Endothelial cell (in vitro differentiated cells): ENCODE data around the gene ZFAND3. TPM values are rescaled to one million over a fixed set of nuclear protein-coding genes. Genes with fewer than 3 reads are reported as not detected.

Experiments used
- DNase-seq: peaks from one replicate; pipeline ENCODE4 v3.0.0; 2021; ENCODE audit warnings: low spot score
- H3K27ac Mint-ChIP-seq: one replicate; pipeline ENCODE4 v1.8.0; 2021; ENCODE audit warnings: mixed read lengths, inconsistent platforms; ENCODE audit not compliant: unreplicated experiment
- H3K27me3 Mint-ChIP-seq: one replicate; pipeline ENCODE4 v1.8.0; 2021; ENCODE audit warnings: mild to moderate bottlenecking, moderate library complexity, mixed read lengths, inconsistent platforms; ENCODE audit not compliant: unreplicated experiment
- H3K36me3 Mint-ChIP-seq: one replicate; pipeline ENCODE4 v1.8.0; 2021; ENCODE audit warnings: mild to moderate bottlenecking, low read depth, mixed read lengths, inconsistent platforms; ENCODE audit not compliant: unreplicated experiment
- H3K4me1 Mint-ChIP-seq: one replicate; pipeline ENCODE4 v1.8.0; 2021; ENCODE audit warnings: mild to moderate bottlenecking, mixed read lengths, inconsistent platforms; ENCODE audit not compliant: unreplicated experiment
- H3K4me3 Mint-ChIP-seq: one replicate; pipeline ENCODE4 v1.8.0; 2021; ENCODE audit warnings: mild to moderate bottlenecking, mixed read lengths, inconsistent platforms; ENCODE audit not compliant: unreplicated experiment
- H3K9me3 Mint-ChIP-seq: one replicate; pipeline ENCODE4 v1.8.0; 2021; ENCODE audit warnings: mixed read lengths, inconsistent platforms; ENCODE audit not compliant: unreplicated experiment
- total RNA-seq: library from RNA; stranded (reverse); fragmentation: NEBNext Ultra II Directional; extraction: Animal tissue kit (Norgen Biotek cat#: 25700); gene quantifications from one replicate; pipeline ENCODE4 v1.2.1, GENCODE V29; 2021; ENCODE audit not compliant: unreplicated experiment
- TF ChIP-seq, protein P1 (sequence below): fragments of 200-600 bp; sonication (generic); IDR thresholded peaks from one replicate; pipeline ENCODE4 v1.5.0; 2021; ENCODE audit warnings: antibody characterized with exemption; ENCODE audit not compliant: unreplicated experiment

The ZFAND3 gene
- total RNA-seq, 1 donor from 2014 or later = 96.3 TPM

DNA sequence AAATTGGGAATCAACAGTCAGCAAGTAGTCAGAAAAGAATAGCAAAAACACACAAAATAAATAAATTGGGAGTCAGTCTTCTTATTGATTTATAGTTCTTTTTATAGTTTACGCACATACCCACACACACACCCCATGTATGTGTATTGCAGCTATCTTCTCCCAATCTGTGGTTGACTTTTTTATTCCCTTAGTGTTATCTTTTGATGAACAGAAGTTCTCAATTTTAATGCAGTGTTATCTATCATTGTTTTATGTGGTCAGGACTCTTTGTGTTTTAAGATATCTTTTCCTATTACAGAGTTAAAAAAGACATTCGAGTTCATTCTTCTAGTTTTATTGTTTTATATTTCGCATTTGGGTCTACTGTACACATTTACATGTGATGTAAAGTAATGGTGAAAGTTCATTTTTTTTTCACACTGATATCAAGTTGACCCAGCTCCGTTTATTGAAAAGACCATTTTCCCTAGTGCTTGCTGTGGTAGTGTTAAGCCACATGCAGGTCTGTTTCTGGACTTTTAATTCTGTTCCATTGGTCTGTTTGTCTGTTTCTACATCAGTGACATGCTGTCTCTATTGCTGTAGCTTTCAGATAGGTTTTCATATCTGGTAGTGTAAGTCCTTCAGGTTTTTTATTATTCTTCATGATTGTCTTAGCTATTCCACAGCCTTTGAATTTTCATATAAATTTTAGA is 78.4 kb downstream of the ZFAND3 start:
- Mint-ChIP-seq H3K9me3 (no peaks in the 10 kb centered on the region), H3K4me3 (no peak overlapping the region), H3K27ac (no peak overlapping the region), H3K27me3 (peaks cover 2% of the 10 kb centered on the region), H3K4me1 (peaks cover 4% of the 10 kb centered on the region), H3K36me3 (no peaks in the 10 kb centered on the region)
- DNase-seq = no peak
- TF ChIP-seq, protein P1, sequence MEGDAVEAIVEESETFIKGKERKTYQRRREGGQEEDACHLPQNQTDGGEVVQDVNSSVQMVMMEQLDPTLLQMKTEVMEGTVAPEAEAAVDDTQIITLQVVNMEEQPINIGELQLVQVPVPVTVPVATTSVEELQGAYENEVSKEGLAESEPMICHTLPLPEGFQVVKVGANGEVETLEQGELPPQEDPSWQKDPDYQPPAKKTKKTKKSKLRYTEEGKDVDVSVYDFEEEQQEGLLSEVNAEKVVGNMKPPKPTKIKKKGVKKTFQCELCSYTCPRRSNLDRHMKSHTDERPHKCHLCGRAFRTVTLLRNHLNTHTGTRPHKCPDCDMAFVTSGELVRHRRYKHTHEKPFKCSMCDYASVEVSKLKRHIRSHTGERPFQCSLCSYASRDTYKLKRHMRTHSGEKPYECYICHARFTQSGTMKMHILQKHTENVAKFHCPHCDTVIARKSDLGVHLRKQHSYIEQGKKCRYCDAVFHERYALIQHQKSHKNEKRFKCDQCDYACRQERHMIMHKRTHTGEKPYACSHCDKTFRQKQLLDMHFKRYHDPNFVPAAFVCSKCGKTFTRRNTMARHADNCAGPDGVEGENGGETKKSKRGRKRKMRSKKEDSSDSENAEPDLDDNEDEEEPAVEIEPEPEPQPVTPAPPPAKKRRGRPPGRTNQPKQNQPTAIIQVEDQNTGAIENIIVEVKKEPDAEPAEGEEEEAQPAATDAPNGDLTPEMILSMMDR = no peak

DNA sequence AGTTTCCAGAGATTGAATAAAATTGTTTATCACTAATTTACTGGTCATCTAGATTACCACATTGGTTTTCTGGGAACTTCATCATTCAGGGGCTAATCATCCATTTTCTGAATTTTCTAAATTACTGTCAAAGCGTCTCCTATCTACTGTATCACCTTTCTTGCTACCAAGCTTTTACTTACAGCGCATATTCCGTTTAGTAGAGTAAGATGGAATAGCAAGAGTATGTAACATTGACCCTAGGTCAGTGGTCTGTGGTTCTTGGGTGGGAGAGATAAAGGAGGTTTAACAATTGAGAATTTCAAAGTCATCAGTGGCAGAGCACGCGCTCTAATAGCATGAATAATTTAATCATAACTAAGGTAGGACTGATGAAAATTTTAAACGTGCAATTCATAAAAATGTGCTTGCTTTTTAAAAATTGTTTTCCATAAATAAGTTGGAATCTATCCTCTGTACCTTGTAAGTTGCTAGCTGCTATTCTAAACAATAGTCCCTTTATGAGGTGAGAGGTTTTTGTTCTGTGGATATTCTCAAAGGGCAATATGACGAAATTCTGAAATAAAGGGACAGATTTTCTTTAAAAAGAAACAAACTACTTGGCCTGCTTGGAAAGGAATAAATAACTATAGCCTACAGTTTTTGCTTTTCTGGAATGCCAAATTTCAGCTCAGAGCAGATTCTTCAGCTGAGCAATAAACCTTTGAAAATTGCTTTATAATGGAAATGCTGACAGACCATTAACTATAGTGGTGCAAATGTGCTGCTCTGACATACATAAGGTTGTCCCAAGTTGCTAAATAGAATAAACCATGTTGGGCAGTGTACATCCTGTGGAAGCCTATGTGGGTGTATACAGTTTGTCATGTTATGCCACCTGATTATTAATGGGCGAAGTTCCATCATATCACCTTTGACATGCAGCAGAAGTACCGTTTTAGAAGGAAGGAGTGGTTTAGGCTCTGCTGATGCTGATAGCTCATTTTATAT is 84.1 kb downstream of the ZFAND3 start:
- H3K4me3 Mint-ChIP-seq = no peak overlapping the region
- DNase-seq = no peak
- no peak overlapping the region for H3K27ac Mint-ChIP-seq
- H3K4me1 Mint-ChIP-seq = peaks cover 5% of the 10 kb centered on the region
- no peaks in the 10 kb centered on the region for H3K36me3 Mint-ChIP-seq
- H3K9me3 Mint-ChIP-seq = no peaks in the 10 kb centered on the region
- no peaks in the 10 kb centered on the region for H3K27me3 Mint-ChIP-seq
- TF ChIP-seq, protein P1 = no peak

DNA sequence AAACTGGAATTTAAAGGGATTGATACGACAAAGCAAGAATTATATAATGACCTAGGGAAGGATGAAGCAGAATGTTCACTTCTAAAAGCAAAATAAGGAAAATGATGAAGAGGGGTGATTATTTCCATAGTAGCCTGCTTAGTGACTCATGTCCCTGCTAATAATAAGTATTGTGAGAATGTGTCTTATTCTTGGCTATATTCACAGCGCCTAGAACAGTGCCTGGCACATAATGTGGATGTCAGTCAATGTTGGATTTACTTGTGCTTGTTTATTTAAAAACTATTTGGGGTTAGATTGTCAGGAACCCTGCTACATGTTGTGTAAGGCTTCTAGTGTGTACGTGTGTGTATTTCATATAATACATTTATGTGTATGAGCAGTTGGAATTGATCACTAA is 85.1 kb downstream of the ZFAND3 start:
- H3K4me1 Mint-ChIP-seq = peaks cover 10% of the 10 kb centered on the region
- no peaks in the 10 kb centered on the region for H3K36me3 Mint-ChIP-seq
- no peaks in the 10 kb centered on the region for H3K27me3 Mint-ChIP-seq
- TF ChIP-seq, protein P1 = no peak
- no peak for DNase-seq
- H3K9me3 Mint-ChIP-seq = no peaks in the 10 kb centered on the region
- no peak overlapping the region for H3K27ac Mint-ChIP-seq
- no peak overlapping the region for H3K4me3 Mint-ChIP-seq

GRCh38 chr6:37906121-37906520 is 86.6 kb downstream of the ZFAND3 start:
- Mint-ChIP-seq H3K27ac (no peak overlapping the region), H3K9me3 (no peaks in the 10 kb centered on the region), H3K4me3 (no peak overlapping the region), H3K4me1 (peaks cover 7% of the 10 kb centered on the region), H3K27me3 (no peaks in the 10 kb centered on the region), H3K36me3 (no peaks in the 10 kb centered on the region)
- TF ChIP-seq, protein P1 = no peak
- DNase-seq = no peak
